H1 (cell line): Measurements from ENCODE around the gene LHFPL3. TPM values are rescaled to one million over a fixed set of nuclear protein-coding genes. Genes with fewer than 3 reads are reported as not detected.

Experiments
- CTCF ChIA-PET: fragments of 300-600 bp; sonication (Branson Sonifier 250); formaldehyde crosslinking; loops from one replicate; lab custom pipeline; 2021; ENCODE audit not compliant: partially characterized antibody; lab: Charles Lee
- POLR2A ChIA-PET: fragments of 300-600 bp; sonication (Branson Sonifier 250); formaldehyde crosslinking; loops from one replicate; lab custom pipeline; 2021; ENCODE audit warnings: inconsistent platforms; ENCODE audit not compliant: partially characterized antibody; lab: Charles Lee
- DNase-seq, 2 experiments: peaks; one replicate each; pipeline versions ENCODE4 v3.0.0 to v3.0.0-alpha.2; 2010 to 2022; ENCODE audit warnings: low spot score in 2 of 2, low read depth in 1 of 2, mixed read lengths in 1 of 2
- FAIRE-seq: peaks from 2 replicates; lab custom pipeline; 2011; peaks lifted over from hg19 to GRCh38; lab: Jason Lieb, UNC
- H2AFZ ChIP-seq: 2 replicates; pipeline ENCODE4 v1.8.1; 2012; ENCODE audit warnings: low read length, inconsistent platforms
- H2AK5ac ChIP-seq: 2 replicates; pipeline ENCODE4 v1.6.1; 2013; ENCODE audit warnings: low read depth, low read length
- H2BK120ac ChIP-seq: replicated peaks from 2 replicates; pipeline ENCODE3; 2013; ENCODE audit warnings: low read depth, low read length, inconsistent platforms
- H2BK12ac ChIP-seq: 2 replicates; pipeline ENCODE4 v1.6.1; 2013; ENCODE audit warnings: low read depth, low read length
- H2BK15ac ChIP-seq: 2 replicates; pipeline ENCODE4 v1.6.1; 2013; ENCODE audit warnings: low read length
- H2BK20ac ChIP-seq: 2 replicates; pipeline ENCODE4 v1.6.1; 2013; ENCODE audit warnings: low read length
- H2BK5ac ChIP-seq: 2 replicates; pipeline ENCODE4 v1.6.1; 2013; ENCODE audit warnings: low read depth, low read length
- H3K14ac ChIP-seq: 2 replicates; pipeline ENCODE4 v1.6.1; 2013; ENCODE audit warnings: inconsistent platforms; ENCODE audit not compliant: insufficient read length
- H3K18ac ChIP-seq: 2 replicates; pipeline ENCODE4 v1.6.1; 2013; ENCODE audit warnings: low read length; ENCODE audit errors: extremely low read depth
- H3K23ac ChIP-seq: 2 replicates; pipeline ENCODE4 v1.6.1; 2013; ENCODE audit warnings: inconsistent platforms; ENCODE audit not compliant: insufficient read length
- H3K23me2 ChIP-seq: 2 replicates; pipeline ENCODE4 v1.6.1; 2013; ENCODE audit warnings: low read depth, low read length
- H3K27ac ChIP-seq: 2 replicates; pipeline ENCODE4 v1.6.1; 2011; ENCODE audit warnings: low read depth, low read length, inconsistent platforms
- H3K27me3 ChIP-seq, 4 experiments: replicated peaks in 1 of 4; 1 replicate in 1 of 4; 2 replicates in 3 of 4; pipeline versions ENCODE4 v1.6.1 to v1.8.1; 2011 to 2013; ENCODE audit warnings: low read length in 3 of 4, mild to moderate bottlenecking in 3 of 4, inconsistent platforms in 2 of 4, mixed read lengths in 2 of 4, moderate library complexity in 1 of 4; ENCODE audit not compliant: control insufficient read depth in 3 of 4, insufficient read depth in 3 of 4; ENCODE audit errors: extremely low read depth in 1 of 4
- H3K36me3 ChIP-seq, 4 experiments: 2 replicates each; pipeline versions ENCODE4 v1.6.1 to v1.8.1; 2011 to 2013; ENCODE audit warnings: mild to moderate bottlenecking in 4 of 4, low read length in 3 of 4, moderate library complexity in 2 of 4, control low read depth in 1 of 4, inconsistent platforms in 1 of 4; ENCODE audit not compliant: insufficient read depth in 4 of 4, control insufficient read depth in 2 of 4
- H3K4ac ChIP-seq: replicated peaks from 2 replicates; pipeline ENCODE3; 2013; ENCODE audit warnings: low read length, low read depth, mixed read lengths, inconsistent platforms; ENCODE audit not compliant: insufficient read length
- H3K4me1 ChIP-seq, 4 experiments: replicated peaks in 1 of 4; 1 replicate in 1 of 4; 2 replicates in 3 of 4; pipeline versions ENCODE4 v1.6.1 to v1.8.1; 2011 to 2013; ENCODE audit warnings: low read length in 3 of 4, inconsistent platforms in 2 of 4, mixed read lengths in 1 of 4; ENCODE audit not compliant: insufficient read depth in 4 of 4, control insufficient read depth in 3 of 4
- H3K4me2 ChIP-seq, 2 experiments: 2 replicates each; pipeline versions ENCODE4 v1.6.1 to v1.8.1; 2011 to 2013; ENCODE audit warnings: low read depth in 2 of 2, low read length in 2 of 2, control low read depth in 1 of 2, inconsistent platforms in 1 of 2, mild to moderate bottlenecking in 1 of 2; ENCODE audit not compliant: insufficient read depth in 1 of 2
- H3K4me3 ChIP-seq, 4 experiments: fragments of 200-600, 300-600 bp in 1 of 4; sonication (generic), shearing (Covaris generic), sonication (Bioruptor Twin) in 1 of 4; 2 replicates each; pipeline versions ENCODE4 v1.5.1 to v1.8.1; 2011 to 2016; ENCODE audit warnings: low read length in 4 of 4, low read depth in 3 of 4, control low read depth in 2 of 4, inconsistent platforms in 2 of 4, mild to moderate bottlenecking in 2 of 4, mixed read lengths in 1 of 4, moderate library complexity in 1 of 4; ENCODE audit not compliant: insufficient read depth in 2 of 4; ENCODE audit errors: extremely low read depth in 1 of 4
- H3K56ac ChIP-seq: replicated peaks from 2 replicates; pipeline ENCODE3; 2013; ENCODE audit warnings: low read depth, mild to moderate bottlenecking, mixed read lengths, low read length, inconsistent platforms; ENCODE audit not compliant: insufficient read length
- H3K79me1 ChIP-seq: 2 replicates; pipeline ENCODE4 v1.6.1; 2013; ENCODE audit warnings: low read depth, low read length, control low read depth
- H3K79me2 ChIP-seq, 2 experiments: 2 replicates each; pipeline versions ENCODE4 v1.6.1 to v1.8.1; 2012 to 2013; ENCODE audit warnings: low read length in 2 of 2, mild to moderate bottlenecking in 2 of 2, inconsistent platforms in 1 of 2; ENCODE audit not compliant: insufficient read depth in 2 of 2, control insufficient read depth in 1 of 2
- H3K9ac ChIP-seq, 4 experiments: replicated peaks in 1 of 4; 1 replicate in 1 of 4; 2 replicates in 3 of 4; pipeline versions ENCODE4 v1.6.1 to v1.8.1; 2011 to 2013; ENCODE audit warnings: low read depth in 3 of 4, low read length in 3 of 4, control low read depth in 2 of 4, mild to moderate bottlenecking in 2 of 4, moderate library complexity in 2 of 4, inconsistent platforms in 1 of 4; ENCODE audit errors: extremely low read depth in 1 of 4
- H3K9me3 ChIP-seq, 2 experiments: 2 replicates each; pipeline versions ENCODE4 v1.6.1 to v1.8.1; 2012 to 2013; ENCODE audit warnings: mild to moderate bottlenecking in 2 of 2, moderate library complexity in 2 of 2, control low read depth in 1 of 2, inconsistent platforms in 1 of 2, low read depth in 1 of 2, low read length in 1 of 2, mixed read lengths in 1 of 2; ENCODE audit not compliant: insufficient read depth in 2 of 2
- H4K20me1 ChIP-seq, 2 experiments: replicated peaks in 1 of 2; 2 replicates each; pipeline versions ENCODE3 to v1.8.1; 2011 to 2013; ENCODE audit warnings: inconsistent platforms in 2 of 2, low read length in 2 of 2, mild to moderate bottlenecking in 1 of 2; ENCODE audit not compliant: insufficient read depth in 2 of 2, control insufficient read depth in 1 of 2
- H4K5ac ChIP-seq: 2 replicates; pipeline ENCODE4 v1.6.1; 2013; ENCODE audit warnings: low read length, low read depth, mixed read lengths, inconsistent platforms; ENCODE audit not compliant: insufficient read length
- H4K8ac ChIP-seq: 2 replicates; pipeline ENCODE4 v1.8.0; 2013; ENCODE audit warnings: mild to moderate bottlenecking, moderate library complexity, low read length, inconsistent platforms; ENCODE audit not compliant: insufficient read depth; ENCODE audit errors: extremely low read depth
- H4K91ac ChIP-seq: replicated peaks from 2 replicates; pipeline ENCODE3; 2013; ENCODE audit warnings: low read length, mixed read lengths, inconsistent platforms; ENCODE audit not compliant: insufficient read length
- ATF3 ChIP-seq: IDR thresholded peaks from 2 replicates; pipeline ENCODE4 v1.6.1; 2011; ENCODE audit warnings: low read depth, mild to moderate bottlenecking, low read length; ENCODE audit not compliant: insufficient read depth
- CEBPB ChIP-seq: IDR thresholded peaks from 2 replicates; pipeline ENCODE4 v1.6.1; 2012; ENCODE audit warnings: low read depth, low read length
- EGR1 ChIP-seq: IDR thresholded peaks from 2 replicates; pipeline ENCODE4 v1.6.1; 2011; ENCODE audit warnings: low read depth, low read length, borderline replicate concordance
- GABPA ChIP-seq: IDR thresholded peaks from 2 replicates; pipeline ENCODE4 v1.6.1; 2011; ENCODE audit warnings: mild to moderate bottlenecking, low read length, moderate library complexity, borderline replicate concordance; ENCODE audit not compliant: insufficient read depth
- HDAC6 ChIP-seq: IDR thresholded peaks from one replicate; pipeline ENCODE4 v1.7.1; 2012; ENCODE audit warnings: low read depth, mild to moderate bottlenecking, inconsistent platforms, low read length, moderate library complexity
- JUND ChIP-seq: IDR thresholded peaks from 2 replicates; pipeline ENCODE4 v1.6.1; 2011; ENCODE audit warnings: mild to moderate bottlenecking, improper control_type of control experiment, low read length
- POLR2AphosphoS5 ChIP-seq: IDR thresholded peaks from 2 replicates; pipeline ENCODE4 v1.6.1; 2011; ENCODE audit warnings: low read depth, low read length
- SIN3A ChIP-seq, 2 experiments: IDR thresholded peaks in 1 of 2; conservative IDR thresholded peaks in 1 of 2; 2 replicates each; pipeline ENCODE4 v1.6.1; 2011 to 2012; ENCODE audit warnings: low read length in 2 of 2, improper control_type of control experiment in 1 of 2, low read depth in 1 of 2, mild to moderate bottlenecking in 1 of 2
- SIX5 ChIP-seq: IDR thresholded peaks from 2 replicates; pipeline ENCODE4 v1.6.1; 2011; ENCODE audit warnings: mild to moderate bottlenecking, low read depth, low read length
- TAF1 ChIP-seq: IDR thresholded peaks from 2 replicates; pipeline ENCODE4 v1.6.1; 2011; ENCODE audit warnings: mild to moderate bottlenecking, low read depth, low read length
- WGBS, 2 experiments: shearing (Covaris generic) in 1 of 2; methylation state at CpG; one replicate each; pipeline versions ENCODE4 v1.1.6 to v1.1.7; 2013 to 2015; ENCODE audit warnings: low lambda C conversion rate in 2 of 2, mixed read lengths in 2 of 2, inconsistent platforms in 1 of 2, low coverage in 1 of 2, missing lambda C conversion rate in 1 of 2; ENCODE audit not compliant: insufficient replicate concordance in 2 of 2, insufficient coverage in 1 of 2, insufficient read length in 1 of 2; ENCODE audit errors: extremely low coverage in 1 of 2, missing lambda C conversion rate in 1 of 2; 5-methylcytosine and 5-hydroxymethylcytosine counted together
- polyA plus RNA-seq, 7 experiments: library from polyadenylated mRNA; depleted of rRNA in 3 of 7; stranded (reverse) in 5 of 7; unstranded in 2 of 7; fragments of >200 nt in 5 of 7; fragments of 200-250 nt in 2 of 7; gene quantifications; 1 replicate in 5 of 7; 2 replicates in 1 of 7; 4 replicates in 1 of 7; pipeline versions ENCODE4 v1.2.1 to v1.2.3, GENCODE V29; 2011 to 2013; ENCODE audit warnings: missing spikeins in 2 of 7, mixed read lengths in 2 of 7
- total RNA-seq: library from RNA; stranded (reverse); fragmentation: NEBNext Ultra II Directional; extraction: Animal tissue kit (Norgen Biotek cat#: 25700); gene quantifications from 2 replicates; pipeline ENCODE4 v1.2.1, GENCODE V29; 2021

The LHFPL3 gene
- total and polyA plus RNA-seq, 2 of the 8 experiments (the other 6 are each of a cell fraction or from before 2014, with no cell fraction given), result 0.24 to 0.50 TPM

GRCh38 chr7:104288137-104288536 lies 40.3 kb upstream of the LHFPL3 start:
- no peaks in the 10 kb centered on the region for H3K4me1 ChIP-seq
- H3K9me3 ChIP-seq, result peaks cover 2 to 14% of the 10 kb centered on the region in 2 experiments; a peak in 1 of 4 replicates
- no peak overlapping the region for H2AFZ ChIP-seq
- H3K4ac ChIP-seq, result no peak overlapping the region
- no peak overlapping the region for H2BK12ac ChIP-seq
- H3K4me3 ChIP-seq, result no peak overlapping the region
- no peaks in the 10 kb centered on the region for H3K79me1 ChIP-seq
- no peak overlapping the region for H2AK5ac ChIP-seq
- no peaks in the 10 kb centered on the region for H3K36me3 ChIP-seq
- DNase-seq (no peak), FAIRE-seq (no peak)
- no peaks in the 10 kb centered on the region for H3K79me2 ChIP-seq
- no peak overlapping the region for H4K5ac ChIP-seq
- no peak overlapping the region for H3K9ac ChIP-seq
- H3K4me2 ChIP-seq, result no peak overlapping the region
- no peaks in the 10 kb centered on the region for H3K27me3 ChIP-seq
- no peak overlapping the region for H3K14ac ChIP-seq
- H3K23ac ChIP-seq, result no peak overlapping the region
- H2BK15ac ChIP-seq, result no peak overlapping the region
- no peak overlapping the region for H3K27ac ChIP-seq
- ChIA-PET CTCF (interaction anchor here (1.2 kb wide), 1 partner anchor 57 kb away, joined by 3 read pairs; no protein-coding TSS in a partner anchor), POLR2A (no interaction called here)
- no peak overlapping the region for H3K18ac ChIP-seq
- H3K56ac ChIP-seq, result no peak overlapping the region
- H4K20me1 ChIP-seq, result no peaks in the 10 kb centered on the region
- H4K91ac ChIP-seq, result no peak overlapping the region
- TF ChIP-seq SIX5 (no peak), HDAC6 (no peak), TAF1 (no peak), CEBPB (no peak), JUND (no peak), GABPA (no peak), ATF3 (no peak), POLR2AphosphoS5 (no peak), SIN3A (conservative IDR thresholded peaks at IDR 0.05 in 1 of 2, IDR thresholded peaks at IDR 0.05 in 1 of 2; ENCODE audit: low read depth in 1 of 2, low read length in 2 of 2) (no peak), EGR1 (no peak)
- no peaks in the 10 kb centered on the region for H3K23me2 ChIP-seq
- no peak overlapping the region for H2BK5ac ChIP-seq
- WGBS, 2 experiments, result 77% methylated on average over 1 of the region's 1 CpG; no CpG with 5 or more reads in 1 of the 2 experiments
- no peak overlapping the region for H2BK120ac ChIP-seq
- no peak overlapping the region for H2BK20ac ChIP-seq
- no peak overlapping the region for H4K8ac ChIP-seq
